Measurements from ENCODE around the gene CDCA7L. TPM values are rescaled to one million over a fixed set of nuclear protein-coding genes. Genes with fewer than 3 reads are reported as not detected.

CDCA7L gene, protein sequence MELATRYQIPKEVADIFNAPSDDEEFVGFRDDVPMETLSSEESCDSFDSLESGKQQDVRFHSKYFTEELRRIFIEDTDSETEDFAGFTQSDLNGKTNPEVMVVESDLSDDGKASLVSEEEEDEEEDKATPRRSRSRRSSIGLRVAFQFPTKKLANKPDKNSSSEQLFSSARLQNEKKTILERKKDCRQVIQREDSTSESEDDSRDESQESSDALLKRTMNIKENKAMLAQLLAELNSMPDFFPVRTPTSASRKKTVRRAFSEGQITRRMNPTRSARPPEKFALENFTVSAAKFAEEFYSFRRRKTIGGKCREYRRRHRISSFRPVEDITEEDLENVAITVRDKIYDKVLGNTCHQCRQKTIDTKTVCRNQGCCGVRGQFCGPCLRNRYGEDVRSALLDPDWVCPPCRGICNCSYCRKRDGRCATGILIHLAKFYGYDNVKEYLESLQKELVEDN
- polyA plus RNA-seq = 10 to 100 TPM in 2 of 3 donors, 1 to 10 TPM in 1; 5.8 to 17.5 (median 12.1) TPM

DNA sequence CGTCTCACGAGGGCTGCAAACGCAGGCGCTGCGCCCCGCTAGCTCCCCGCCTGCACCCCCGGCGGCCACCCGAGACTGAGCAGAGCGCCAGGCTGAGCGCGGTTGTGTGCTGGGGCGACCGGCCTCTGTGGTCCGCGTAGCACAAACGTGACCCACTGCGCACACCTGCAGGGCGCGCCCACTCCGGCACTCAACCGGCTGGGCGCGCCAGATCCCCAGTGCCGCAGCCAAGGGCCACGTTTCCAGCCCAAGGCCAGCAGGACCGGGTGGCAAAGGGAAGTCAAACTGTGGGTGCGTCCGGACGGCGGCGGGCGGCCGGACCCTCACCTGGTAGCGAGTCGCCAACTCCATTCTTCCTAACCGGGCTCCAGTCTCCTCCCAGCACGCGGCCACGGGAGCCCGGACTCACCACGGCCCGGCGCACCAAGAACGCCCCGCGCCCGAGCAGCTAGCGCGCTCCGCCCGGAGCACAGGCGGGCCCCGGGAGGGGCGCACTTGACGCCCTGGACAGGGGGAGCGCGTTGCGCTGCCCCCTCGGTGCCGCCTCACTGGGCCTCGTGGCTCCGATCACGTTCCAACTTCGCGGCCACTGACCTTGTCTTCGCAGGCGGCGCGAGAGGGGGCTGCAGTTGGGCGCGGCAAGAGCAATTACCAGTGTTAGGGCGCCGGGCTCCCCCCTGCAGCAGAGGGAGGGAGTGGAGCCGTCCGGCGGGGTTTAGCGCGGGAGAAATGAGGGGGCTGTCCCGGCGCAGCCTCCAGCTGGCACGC, at the start of gene CDCA7L:
Gene CDCA7L (minus strand): TSS at position 446 of the 768 bp plus-strand sequence. CDS start 95 bp downstream, at position 351.
- no peak within 1 kb of the TSS for H3K27ac ChIP-seq (ENCODE audit: low read depth, low read length)
- 0% methylated on average over 77 to 83 of the region's 83 CpGs for WGBS, 3 donors

DNA sequence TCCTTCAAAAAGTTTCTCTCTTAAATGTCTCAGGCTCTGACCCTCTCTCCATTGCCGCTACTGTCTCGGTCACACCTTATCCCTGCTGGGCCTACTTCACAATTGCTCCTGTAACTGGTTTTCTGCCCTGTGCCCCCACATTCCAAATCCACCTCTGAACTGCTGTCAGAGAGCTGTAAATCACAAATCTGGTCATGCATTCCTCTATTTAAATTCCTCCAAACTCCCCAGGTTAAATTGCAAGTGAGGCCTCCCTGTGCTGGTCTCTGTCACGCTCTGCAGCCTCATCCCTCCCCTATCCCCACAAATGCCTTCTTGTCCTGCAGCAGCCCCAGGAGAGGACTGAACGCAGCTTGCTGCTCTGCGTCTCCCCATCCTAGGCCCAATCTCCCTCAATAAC, 40.4 kb upstream of the CDCA7L start:
- WGBS, 3 donors = 79 to 94% (median 88%) methylated on average over 5 of the region's 5 CpGs
- H3K27ac ChIP-seq (ENCODE audit: low read depth, low read length) = no peak overlapping the region

DNA sequence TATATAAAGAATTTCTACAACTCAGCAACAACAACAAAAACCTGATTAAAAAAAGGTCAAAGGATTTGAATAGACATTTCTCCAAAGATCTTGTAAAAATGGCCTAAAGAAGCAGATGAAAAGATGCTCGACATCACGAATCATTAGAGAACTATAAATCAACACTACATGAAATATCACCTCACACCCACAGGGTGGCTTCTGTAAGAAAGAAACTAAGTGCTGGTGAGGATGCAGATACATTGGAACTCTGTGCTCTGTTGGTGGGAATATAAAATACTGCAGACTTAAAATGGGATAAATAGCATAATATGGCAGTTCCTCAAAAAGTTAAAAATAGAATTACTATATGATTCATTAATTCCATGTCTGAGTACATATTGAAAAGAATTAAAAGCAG, 38.3 kb upstream of the CDCA7L start:
- H3K27ac ChIP-seq (ENCODE audit: low read depth, low read length) = no peak overlapping the region
- WGBS, 3 donors = 63 to 75% (median 74%) methylated on average over 2 of the region's 2 CpGs

DNA sequence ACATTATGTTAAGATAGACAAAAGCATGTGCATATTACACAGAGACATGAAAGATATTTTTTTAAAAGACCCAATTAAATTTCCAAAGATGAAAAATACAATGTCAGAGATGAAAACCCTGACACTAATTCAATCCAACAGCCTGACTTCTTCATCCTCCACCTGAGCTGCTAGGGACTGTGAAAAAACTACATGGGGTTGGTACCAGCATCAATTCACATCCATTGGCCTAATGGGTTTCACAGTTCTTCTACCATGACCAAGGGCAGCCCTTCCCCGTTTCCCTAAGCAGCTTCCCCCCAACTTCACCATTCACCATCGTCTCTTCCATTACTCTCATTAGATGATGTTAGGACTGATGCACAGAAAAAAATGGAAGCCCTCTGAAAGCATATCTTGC, 37.4 kb upstream of the CDCA7L start:
- no peak overlapping the region for H3K27ac ChIP-seq (ENCODE audit: low read depth, low read length)
- WGBS, 3 donors = 83 to 93% (median 91%) methylated on average over 2 of the region's 2 CpGs

DNA sequence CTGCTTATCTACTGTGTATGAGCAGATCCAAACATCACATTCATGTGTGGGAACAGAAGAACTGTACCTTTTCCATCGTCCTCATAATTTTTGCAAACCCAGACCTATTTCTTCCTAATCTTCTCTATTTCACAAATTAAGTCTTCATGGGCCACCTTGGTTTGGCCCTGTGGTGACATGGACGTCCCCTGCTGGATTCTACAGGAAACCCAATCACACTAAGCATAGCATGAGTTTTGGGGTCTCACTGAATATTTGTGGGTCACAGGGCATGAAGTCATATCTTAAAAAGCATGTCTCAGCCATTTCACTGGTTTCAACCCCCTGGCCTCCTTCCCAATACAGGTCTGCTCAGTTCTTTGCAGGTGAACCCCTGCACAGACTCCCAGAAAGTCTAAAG, 35.8 kb upstream of the CDCA7L start:
- WGBS, 3 donors = 68 to 77% (median 70%) methylated on average over 2 of the region's 2 CpGs
- H3K27ac ChIP-seq (ENCODE audit: low read depth, low read length) = no peak overlapping the region

DNA sequence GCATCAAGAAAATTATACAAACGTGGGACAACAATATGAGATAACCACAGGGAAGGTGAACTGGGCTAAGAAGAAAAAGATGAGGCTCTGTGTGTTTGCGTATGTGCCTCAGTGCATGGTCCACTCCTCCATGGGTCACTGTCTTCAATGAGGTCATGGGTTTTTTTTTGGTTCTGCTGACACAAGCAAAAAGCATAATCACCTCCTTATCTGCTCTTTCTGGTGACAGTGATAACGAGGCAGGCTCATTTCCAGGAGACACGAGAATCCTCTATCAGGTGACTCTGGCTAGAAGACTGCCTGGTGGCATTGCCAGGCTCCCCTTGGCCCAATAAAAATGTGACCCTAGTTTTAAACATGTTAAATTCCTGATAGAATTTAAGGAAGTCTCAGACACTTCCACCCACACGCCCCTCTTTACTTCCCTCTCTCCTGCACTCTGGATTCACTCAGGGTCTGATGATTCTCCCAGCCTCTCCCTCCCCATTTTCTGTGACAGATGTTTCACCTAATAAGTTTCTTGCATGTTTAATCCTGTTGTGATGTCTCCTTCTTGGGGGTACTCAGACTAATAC, 35.3 kb upstream of the CDCA7L start:
- no peak overlapping the region for H3K27ac ChIP-seq (ENCODE audit: low read depth, low read length)
- WGBS, 3 donors = 46 to 57% (median 54%) methylated on average over 5 of the region's 5 CpGs

DNA sequence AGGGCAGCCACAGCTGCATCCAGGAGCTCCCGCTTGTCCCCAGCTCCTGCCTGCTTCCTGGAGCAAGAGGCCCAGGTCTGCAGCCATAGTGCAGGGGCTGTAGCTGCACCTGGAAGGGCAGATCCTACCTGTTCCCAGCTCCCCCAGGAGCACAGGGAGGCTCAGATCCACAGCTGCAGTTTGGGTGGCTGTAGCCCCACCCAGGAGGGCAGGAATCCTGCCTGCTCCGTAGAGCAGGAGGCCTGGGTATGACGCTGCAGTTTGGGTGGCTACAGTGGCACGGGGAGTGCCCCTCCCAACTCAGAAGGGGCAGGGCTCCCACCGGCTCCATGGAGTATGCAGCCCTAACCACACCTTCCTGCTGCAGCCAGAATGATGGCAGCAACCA, 26.7 kb upstream of the CDCA7L start:
- no peak overlapping the region for H3K27ac ChIP-seq (ENCODE audit: low read depth, low read length)
- WGBS, 3 donors = 50 to 59% (median 58%) methylated on average over 5 of the region's 5 CpGs

DNA sequence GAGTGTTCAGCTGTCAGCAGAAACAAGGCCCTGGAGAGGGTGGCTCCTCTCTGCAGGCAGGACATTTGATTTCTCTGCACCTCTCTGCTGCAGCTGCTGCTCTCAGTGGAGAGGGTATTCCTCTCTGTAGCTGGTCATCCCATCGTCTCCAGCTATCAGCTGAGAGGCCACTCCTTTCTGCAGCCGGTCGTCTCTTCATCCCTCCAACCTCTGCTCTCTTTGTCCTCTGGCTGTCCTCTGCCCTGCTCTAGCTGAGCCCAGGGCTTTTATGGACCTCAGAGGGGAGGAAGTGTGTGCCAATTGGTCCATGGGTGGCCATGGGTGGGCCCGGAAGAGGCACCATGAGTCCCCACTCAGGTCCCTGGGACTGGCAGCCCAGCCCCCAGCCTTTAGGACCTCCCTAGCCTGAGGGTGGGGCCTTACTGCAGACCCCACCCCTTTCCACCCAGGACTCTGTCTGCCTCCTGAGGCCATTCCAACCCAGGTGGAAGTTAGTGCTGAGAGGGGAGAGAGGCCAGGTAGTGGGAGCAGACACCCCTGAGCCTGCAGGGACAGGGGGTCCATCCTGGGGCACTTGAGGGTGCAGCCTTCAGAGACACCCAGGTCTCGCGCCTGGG, 26.2 kb upstream of the CDCA7L start:
- 87 to 89% (median 87%) methylated on average over 6 of the region's 6 CpGs for WGBS, 3 donors
- H3K27ac ChIP-seq (ENCODE audit: low read depth, low read length) = no peak overlapping the region

DNA sequence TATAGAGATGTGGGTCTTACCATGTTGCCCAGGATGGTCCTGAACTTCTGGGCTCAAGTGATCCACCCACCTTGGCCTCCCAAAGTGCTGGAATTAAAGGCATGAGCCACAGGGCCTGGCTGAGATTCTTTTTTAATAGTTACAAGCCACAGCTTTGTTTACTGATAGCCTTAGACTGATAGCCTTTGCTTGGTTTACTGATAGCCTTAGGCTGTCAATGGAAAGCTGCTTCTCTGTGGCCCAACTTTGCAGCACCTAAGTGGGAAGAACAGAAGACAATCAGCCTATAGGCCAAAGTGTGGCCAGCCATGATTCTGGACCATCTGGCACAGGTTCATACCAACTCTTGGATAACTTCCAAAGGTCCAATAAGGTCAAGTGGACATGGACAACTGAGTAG, 24.1 kb upstream of the CDCA7L start:
- no peak overlapping the region for H3K27ac ChIP-seq (ENCODE audit: low read depth, low read length)

DNA sequence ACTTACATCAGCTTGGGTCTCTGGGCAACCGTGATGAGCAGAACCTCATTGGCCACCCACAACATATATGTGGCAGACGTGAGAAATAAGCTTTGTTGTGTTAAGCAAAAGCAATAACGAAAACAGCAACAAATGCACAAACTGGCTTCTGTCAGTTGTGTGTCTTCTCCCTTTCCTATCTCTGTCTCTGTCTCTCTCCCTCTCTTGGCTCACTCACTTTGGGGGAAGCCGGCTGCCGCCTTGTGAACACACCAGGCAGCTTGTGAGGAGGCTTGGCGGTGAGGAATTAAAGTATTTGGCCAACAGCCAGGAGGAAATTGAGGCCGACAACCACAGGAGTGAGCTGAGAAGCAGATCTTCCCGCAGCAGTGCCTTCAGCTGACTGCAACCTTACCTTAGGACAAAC, 21.9 kb upstream of the CDCA7L start:
- no peak overlapping the region for H3K27ac ChIP-seq (ENCODE audit: low read depth, low read length)
- WGBS, 3 donors = 33 to 70% (median 36%) methylated on average over 8 of the region's 8 CpGs

DNA sequence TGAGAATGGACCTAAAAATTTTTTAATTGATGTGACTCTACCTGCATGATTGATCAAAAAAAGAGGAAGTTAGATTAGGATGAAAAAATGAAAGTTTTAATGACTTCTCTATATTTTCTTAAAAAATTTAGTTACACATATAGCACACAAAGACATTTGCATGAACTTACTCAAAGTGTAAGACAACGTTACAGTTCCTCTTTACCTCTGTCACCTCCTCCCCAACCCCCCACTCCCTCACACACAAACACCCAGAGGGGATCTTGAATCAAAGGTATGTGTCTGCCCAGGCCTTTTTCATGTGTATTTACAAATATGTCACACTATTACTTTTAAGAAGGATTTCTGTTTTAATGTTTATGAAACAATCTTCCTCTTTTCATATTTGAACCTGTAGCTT, 20.6 kb upstream of the CDCA7L start:
- WGBS, 3 donors = 38 to 58% (median 43%) methylated on average over 1 of the region's 1 CpG
- H3K27ac ChIP-seq (ENCODE audit: low read depth, low read length) = no peak overlapping the region

DNA sequence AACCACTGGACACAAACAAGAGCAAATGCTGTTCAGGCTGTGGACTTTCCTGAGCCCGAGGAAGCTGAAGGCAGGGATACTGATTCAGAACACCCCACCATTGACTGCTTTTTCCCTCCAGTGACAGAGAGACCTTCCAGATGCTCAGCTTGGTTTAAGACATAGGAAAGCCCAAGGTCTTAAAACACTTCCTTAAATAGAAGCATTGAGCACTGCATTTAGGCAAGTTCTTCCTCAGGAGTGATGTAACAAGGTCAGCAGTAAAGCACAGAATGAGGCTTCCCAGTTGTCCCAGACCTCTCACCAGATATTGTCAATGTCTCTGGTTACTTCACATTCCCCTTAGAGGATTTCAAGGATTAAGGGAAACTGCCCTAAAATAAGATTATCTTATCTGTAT, 19.6 kb upstream of the CDCA7L start:
- 45 to 75% (median 61%) methylated on average over 1 of the region's 1 CpG for WGBS, 3 donors
- H3K27ac ChIP-seq (ENCODE audit: low read depth, low read length) = no peak overlapping the region

DNA sequence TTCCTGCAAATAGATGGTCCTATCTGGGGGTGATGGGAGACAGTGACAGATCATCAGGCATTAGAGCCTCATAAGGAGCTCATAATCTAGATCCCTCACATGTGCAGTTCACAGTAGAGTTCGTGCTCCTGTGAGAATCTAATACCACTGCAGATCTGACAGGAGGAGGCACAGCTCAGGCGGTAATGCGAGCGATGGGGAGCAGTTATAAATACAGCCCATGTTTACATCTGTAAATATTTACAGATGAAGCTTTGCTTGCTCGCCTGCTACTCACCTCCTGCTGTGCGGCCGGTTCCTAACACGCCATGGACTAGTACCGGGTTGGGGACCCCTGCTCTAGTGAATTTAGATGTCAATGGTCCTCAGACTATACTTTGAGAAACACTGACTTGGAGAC, 17.0 kb upstream of the CDCA7L start:
- 52 to 90% (median 86%) methylated on average over 9 of the region's 9 CpGs for WGBS, 3 donors
- no peak overlapping the region for H3K27ac ChIP-seq (ENCODE audit: low read depth, low read length)

DNA sequence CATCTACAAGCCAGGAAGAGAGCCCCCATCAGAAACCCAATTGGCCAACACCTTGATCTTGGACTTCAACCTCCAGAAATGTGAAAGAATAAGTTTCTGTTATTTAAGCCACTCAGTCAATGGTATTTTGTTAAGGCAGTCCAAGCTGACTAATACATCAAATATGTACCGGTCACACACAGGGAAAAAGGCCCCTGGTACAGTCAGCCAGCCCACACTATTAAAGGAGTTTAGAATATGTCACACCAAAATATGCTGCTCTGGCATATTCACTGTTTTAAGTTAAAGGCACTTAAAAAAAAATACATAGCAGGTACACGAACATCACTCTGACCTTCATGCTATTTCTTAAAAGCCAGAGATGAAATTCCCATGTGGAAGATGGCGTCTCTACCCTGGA, 15.2 kb upstream of the CDCA7L start:
- 83 to 93% (median 90%) methylated on average over 3 of the region's 3 CpGs for WGBS, 3 donors
- H3K27ac ChIP-seq (ENCODE audit: low read depth, low read length) = no peak overlapping the region

DNA sequence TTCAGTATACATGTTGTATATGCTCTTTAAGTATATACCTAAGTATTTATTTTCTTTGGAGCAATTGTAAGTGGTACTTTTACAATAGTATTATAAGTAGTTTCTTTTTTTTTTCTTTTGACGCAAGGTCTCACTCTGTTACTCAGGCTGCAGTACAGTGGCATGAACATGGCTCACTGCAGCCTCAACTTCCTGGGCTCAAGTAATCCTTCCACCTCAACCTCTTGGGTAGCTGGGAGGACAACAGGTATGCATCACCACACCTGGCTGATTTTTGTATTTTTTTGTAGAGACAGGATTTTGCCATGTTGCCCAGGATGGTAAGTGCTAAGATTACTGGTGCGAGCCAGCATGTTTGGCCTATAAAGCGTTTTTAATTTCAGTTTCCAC, 13.7 kb upstream of the CDCA7L start:
- H3K27ac ChIP-seq (ENCODE audit: low read depth, low read length) = no peak overlapping the region
- WGBS, 3 donors = 91 to 97% (median 97%) methylated on average over 3 of the region's 3 CpGs

DNA sequence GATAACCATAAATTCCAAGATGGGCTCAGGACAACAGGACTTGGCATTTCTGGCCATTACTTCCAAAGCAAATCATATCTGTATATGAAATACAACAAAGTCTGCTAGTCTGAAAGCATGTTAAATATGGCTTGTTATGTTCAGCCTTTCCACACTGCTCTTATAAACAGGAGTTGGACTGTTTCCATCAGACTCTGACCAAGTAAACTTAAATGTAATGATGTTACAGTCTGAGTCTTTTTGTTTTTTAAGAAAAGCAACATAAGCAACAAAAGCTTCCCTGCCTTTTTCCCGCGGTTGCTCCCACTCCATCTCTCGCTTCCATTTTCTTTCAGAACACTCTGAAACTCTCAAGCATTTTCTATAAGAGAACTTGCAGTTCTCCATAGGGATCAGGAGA, 8.1 kb upstream of the CDCA7L start:
- H3K27ac ChIP-seq (ENCODE audit: low read depth, low read length) = no peak overlapping the region
- WGBS, 3 donors = 68 to 91% (median 72%) methylated on average over 3 of the region's 3 CpGs

DNA sequence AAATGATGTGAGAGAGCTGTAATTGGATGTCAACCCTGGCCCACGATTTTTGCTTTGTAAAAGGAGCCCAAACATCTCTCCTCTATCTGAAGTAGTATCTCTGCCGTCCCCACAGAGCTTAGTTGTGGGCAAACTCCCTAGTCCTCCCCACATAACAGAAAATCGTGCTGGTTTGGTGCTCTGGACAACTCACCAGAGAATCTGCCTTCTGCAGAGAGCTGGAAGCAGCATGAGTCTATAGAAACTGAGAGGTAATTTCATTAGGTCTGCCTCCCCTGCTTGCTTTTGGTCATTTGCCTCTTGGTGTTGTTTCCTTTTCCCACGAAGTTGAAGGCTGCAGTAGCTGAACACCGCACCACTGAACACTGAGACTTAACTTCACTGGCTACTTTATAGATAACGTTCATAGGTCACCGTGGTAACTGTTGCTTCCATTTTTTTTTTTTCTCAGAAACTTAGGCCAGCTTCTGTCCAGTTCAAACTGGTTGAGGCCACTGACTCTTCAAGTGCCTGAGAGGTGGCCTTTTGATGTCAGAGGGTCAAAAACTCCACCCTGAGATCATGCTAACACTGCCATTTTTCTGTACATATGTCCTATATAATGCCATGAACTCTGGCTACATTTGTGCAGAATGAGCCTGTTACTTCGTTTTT, 3.3 kb upstream of the CDCA7L start:
- WGBS, 3 donors = 50 to 53% (median 50%) methylated on average over 8 of the region's 8 CpGs
- H3K27ac ChIP-seq (ENCODE audit: low read depth, low read length) = no peak overlapping the region

DNA sequence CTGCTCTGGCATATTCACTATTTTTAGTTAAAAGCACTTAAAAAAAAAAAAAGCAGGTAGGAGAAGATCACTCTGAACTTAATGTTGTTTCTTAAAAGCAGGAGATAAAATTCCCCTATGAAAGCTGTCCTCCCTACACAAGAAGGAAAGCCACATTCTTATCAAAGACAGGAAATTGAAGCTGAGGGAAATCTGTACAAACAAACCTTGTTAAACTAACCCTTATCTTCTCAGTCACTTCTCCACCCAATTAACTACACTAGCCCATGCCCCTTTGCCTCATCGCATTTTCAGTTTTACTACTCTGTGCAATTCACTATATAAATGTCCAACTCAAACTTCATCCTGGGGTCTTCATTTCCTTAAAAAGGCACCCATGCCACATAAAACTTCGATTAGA, 2.7 kb upstream of the CDCA7L start:
- H3K27ac ChIP-seq (ENCODE audit: low read depth, low read length) = no peak overlapping the region
- 54 to 66% (median 54%) methylated on average over 2 of the region's 2 CpGs for WGBS, 3 donors

DNA sequence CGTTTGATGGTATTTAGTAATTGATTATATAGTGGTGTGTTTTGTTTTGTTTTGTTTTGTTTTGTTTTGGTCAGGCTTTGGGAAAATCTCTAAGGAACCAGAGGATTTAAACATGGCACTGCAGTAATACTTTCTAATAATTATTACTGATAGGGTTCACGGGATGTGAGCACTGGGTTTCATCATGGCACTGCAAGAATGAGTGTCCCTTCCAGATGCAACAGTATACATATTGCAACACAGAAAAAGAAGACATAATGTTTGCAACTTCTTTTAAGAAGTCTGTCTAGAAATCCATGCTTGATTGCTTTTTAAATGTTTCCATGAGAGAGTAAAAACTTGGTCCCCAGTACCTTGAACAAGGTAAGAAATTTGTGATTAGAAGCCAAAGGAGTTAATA, 2.2 kb upstream of the CDCA7L start:
- WGBS, 3 donors = 38 to 77% (median 57%) methylated on average over 2 of the region's 2 CpGs
- H3K27ac ChIP-seq (ENCODE audit: low read depth, low read length) = no peak overlapping the region

All from adipose tissue (tissue), 3 donors.